Activated naive CD8-positive, alpha-beta T cell treated with anti-CD3 and anti-CD28 coated beads, Interleukin-2, amount 10 ng/mL, durations not matched to agents 7 days and 5 days (primary cell): ENCODE data around the gene LARGE1. TPM values are rescaled to one million over a fixed set of nuclear protein-coding genes. Genes with fewer than 3 reads are reported as not detected.
"Not testable (repeated sequence)": the region's sequence is repeated elsewhere in the genome, so short reads cannot be mapped to it uniquely, and the experiment has no call there.

Experiments
- ATAC-seq: fragments of 150-1000 bp; cut with Tn5 transposase; one replicate; pipeline ENCODE4 v1.10.0; 2021; ENCODE audit warnings: low read depth, moderate library complexity
- POLR2A ChIA-PET: fragments of 350-600 bp; sonication (Branson Sonifier 250); formaldehyde crosslinking; loops from one replicate; lab custom pipeline; 2021; ENCODE audit warnings: antibody characterized with exemption; lab: Charles Lee
- DNase-seq: peaks from one replicate; pipeline ENCODE4 v3.0.0; 2021
- H3K27ac Mint-ChIP-seq: one replicate; pipeline ENCODE4 v1.8.0; 2022; ENCODE audit warnings: mild to moderate bottlenecking, mixed read lengths
- H3K27me3 Mint-ChIP-seq: one replicate; pipeline ENCODE4 v1.8.0; 2022; ENCODE audit warnings: mild to moderate bottlenecking, moderate library complexity, mixed read lengths
- H3K36me3 Mint-ChIP-seq: one replicate; pipeline ENCODE4 v1.8.0; 2021; ENCODE audit warnings: mild to moderate bottlenecking, mixed read lengths
- H3K4me1 Mint-ChIP-seq: one replicate; pipeline ENCODE4 v1.8.0; 2021; ENCODE audit warnings: mixed read lengths
- H3K4me3 Mint-ChIP-seq: one replicate; pipeline ENCODE4 v1.8.0; 2022; ENCODE audit warnings: mild to moderate bottlenecking, moderate library complexity, mixed read lengths
- H3K9me3 Mint-ChIP-seq: one replicate; pipeline ENCODE4 v1.8.0; 2021; ENCODE audit warnings: mixed read lengths
- total RNA-seq, 2 experiments: library from RNA; stranded (reverse); gene quantifications; one replicate each; pipeline ENCODE4 v1.2.3, GENCODE V29; 2021

Gene LARGE1
- total RNA-seq, 2 experiments from 2014 or later = 0.68 to 0.75 TPM

DNA sequence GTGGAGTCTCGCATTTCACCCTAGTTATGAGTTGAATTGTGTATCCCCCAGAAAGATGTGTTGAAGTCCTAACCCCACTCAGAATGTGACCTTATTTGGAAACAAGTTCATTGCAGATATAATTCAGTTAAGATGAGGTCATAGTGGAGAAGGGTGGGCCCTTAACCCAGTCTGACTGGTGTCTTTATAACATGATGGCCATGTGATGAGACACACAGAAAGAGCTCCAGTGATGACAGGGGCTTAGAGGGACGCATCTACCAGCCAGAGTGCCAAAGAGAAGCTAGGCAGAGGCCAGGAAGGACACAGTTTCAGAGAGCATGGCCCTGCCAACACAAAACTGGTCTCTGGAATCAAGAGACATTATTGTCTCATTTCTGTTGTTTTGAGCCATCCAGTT is 50.3 kb downstream of the LARGE1 start:
- POLR2A ChIA-PET = no interaction called here
- ATAC-seq = no peak
- Mint-ChIP-seq H3K4me3 (no peak overlapping the region), H3K4me1 (no peaks in the 10 kb centered on the region), H3K9me3 (peaks cover 3% of the 10 kb centered on the region), H3K36me3 (no peaks in the 10 kb centered on the region), H3K27ac (no peak overlapping the region), H3K27me3 (no peaks in the 10 kb centered on the region)
- DNase-seq = no peak

DNA sequence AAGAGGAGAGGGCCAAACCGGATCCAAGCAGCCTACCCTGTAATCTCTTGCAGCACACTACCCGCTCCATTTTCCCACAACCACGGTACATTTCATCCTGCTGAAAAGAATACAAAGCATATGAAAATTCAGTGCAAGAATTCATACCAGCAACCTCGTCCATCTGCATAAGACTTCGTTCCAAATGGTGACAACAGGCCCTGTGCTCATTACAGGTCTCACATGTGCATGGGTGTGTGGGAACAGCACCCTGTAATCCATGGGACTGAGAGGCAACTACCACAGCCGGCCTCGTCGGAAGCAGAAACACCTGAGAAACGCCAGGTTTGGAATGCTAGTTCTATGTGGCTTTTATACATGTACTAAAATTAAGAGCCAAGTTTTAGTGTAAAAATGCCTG is 52.3 kb downstream of the LARGE1 start:
- POLR2A ChIA-PET = no interaction called here
- Mint-ChIP-seq H3K4me3 (no peak overlapping the region), H3K9me3 (peaks cover 3% of the 10 kb centered on the region), H3K36me3 (no peaks in the 10 kb centered on the region), H3K27me3 (no peaks in the 10 kb centered on the region), H3K27ac (no peak overlapping the region), H3K4me1 (no peaks in the 10 kb centered on the region)
- ATAC-seq (no peak), DNase-seq (no peak)

DNA sequence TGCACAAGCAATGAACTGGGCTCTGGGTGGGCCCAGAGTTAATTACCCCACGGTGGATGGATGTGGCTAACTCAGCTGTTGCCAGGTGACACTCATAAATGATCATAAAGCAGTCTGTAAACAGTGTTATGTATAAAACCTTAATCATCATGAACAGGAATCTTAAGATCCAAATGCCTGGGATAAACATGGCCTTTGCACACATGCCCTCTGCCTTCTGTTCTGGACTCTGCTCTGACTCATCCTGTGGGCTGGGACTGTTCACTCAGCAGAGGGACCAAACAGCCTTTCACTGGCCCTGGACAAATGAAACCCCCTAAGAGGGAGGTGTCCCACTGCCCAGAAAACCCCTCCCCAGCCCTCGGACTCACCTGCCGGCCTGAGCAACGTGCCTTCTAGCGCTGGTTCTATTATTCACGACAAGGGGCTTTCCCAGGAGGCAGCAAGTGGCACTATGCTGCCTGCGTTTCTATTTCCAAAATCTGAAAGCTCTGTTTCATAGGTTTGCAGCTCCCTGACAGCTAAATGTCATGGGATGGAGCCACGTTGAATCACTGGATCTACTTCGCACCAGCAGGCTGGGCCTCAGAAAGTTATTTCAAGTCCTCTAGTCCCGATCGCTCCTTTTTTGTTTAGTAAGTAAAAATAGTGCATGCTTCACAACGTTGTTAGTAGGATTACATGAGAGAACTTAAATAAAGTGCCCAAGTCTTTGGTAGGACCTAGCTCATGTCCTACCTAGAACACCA is 53.0 kb downstream of the LARGE1 start:
- ATAC-seq (no peak), DNase-seq (no peak)
- no peak overlapping the region for H3K4me3 Mint-ChIP-seq
- H3K27ac Mint-ChIP-seq = no peak overlapping the region
- no peaks in the 10 kb centered on the region for H3K36me3 Mint-ChIP-seq
- POLR2A ChIA-PET = no interaction called here
- H3K9me3 Mint-ChIP-seq = peaks cover 3% of the 10 kb centered on the region
- no peaks in the 10 kb centered on the region for H3K27me3 Mint-ChIP-seq
- no peaks in the 10 kb centered on the region for H3K4me1 Mint-ChIP-seq

DNA sequence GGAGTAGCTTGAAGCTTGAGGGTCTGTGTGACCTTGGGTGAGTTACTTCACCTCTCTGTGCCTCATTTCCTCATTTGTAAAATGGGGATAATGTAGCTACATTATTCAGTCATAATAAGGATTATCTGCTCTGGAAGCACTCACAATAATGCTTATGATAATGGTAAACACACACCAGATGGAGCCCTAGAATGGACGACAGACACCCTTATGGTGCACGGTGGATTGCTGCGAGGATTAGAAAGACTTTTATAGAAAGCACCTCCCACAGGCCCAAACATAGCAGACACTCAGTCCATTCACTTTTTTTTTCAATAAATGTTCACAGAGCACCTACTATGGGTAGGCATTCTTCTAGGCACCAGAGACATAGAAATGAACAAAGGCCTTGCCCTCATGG is 53.8 kb downstream of the LARGE1 start:
- no peaks in the 10 kb centered on the region for H3K27me3 Mint-ChIP-seq
- POLR2A ChIA-PET = no interaction called here
- H3K4me1 Mint-ChIP-seq = no peaks in the 10 kb centered on the region
- DNase-seq (no peak), ATAC-seq (no peak)
- H3K9me3 Mint-ChIP-seq = peaks cover 3% of the 10 kb centered on the region
- no peak overlapping the region for H3K4me3 Mint-ChIP-seq
- H3K36me3 Mint-ChIP-seq = no peaks in the 10 kb centered on the region
- no peak overlapping the region for H3K27ac Mint-ChIP-seq

DNA sequence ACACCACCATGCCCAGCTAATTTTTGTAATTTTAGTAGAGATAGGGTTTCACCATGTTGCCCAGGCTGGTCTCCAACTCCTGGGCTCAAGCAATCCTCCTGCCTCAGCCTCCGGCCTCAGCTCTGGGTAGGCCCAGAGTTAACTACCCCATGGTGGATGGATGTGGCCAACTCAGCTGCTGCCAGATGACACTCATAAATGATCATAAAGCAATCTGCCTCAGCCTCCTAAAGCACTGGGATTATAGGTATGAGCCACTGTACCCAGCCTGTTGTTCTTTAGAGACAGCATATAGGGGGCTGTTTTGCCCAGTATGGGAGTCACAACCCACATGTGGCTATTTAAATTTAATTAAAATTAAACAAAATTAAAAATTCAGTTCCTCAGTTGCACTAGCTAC is 54.3 kb downstream of the LARGE1 start:
- ATAC-seq (no peak), DNase-seq (no peak)
- POLR2A ChIA-PET = no interaction called here
- H3K9me3 Mint-ChIP-seq = peaks cover 3% of the 10 kb centered on the region
- H3K36me3 Mint-ChIP-seq = no peaks in the 10 kb centered on the region
- H3K27me3 Mint-ChIP-seq = no peaks in the 10 kb centered on the region
- H3K4me1 Mint-ChIP-seq = no peaks in the 10 kb centered on the region
- no peak overlapping the region for H3K27ac Mint-ChIP-seq
- H3K4me3 Mint-ChIP-seq = no peak overlapping the region

DNA sequence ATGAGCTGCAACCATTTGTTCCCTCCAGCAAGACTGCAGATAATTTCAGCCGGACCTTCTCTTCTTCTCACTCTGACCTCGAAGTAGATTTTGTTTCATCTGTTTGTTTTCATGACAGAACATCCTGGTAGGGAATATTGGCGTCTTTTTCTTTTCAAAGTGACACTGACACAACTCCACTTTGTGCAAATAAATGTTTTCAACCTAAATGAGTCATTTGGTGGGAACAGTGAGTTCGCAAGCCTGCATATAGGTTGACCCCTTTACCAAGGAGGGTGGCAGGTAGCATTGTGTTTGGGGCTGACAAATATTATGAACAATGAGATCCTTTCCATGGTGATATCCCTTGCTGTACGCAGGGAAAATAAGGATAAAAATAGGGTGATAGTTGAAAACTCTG is 55.0 kb downstream of the LARGE1 start:
- no peak for DNase-seq
- ATAC-seq = no peak
- H3K9me3 Mint-ChIP-seq = peaks cover 3% of the 10 kb centered on the region
- H3K27ac Mint-ChIP-seq = no peak overlapping the region
- POLR2A ChIA-PET = no interaction called here
- H3K4me1 Mint-ChIP-seq = no peaks in the 10 kb centered on the region
- H3K36me3 Mint-ChIP-seq = no peaks in the 10 kb centered on the region
- H3K27me3 Mint-ChIP-seq = no peaks in the 10 kb centered on the region
- no peak overlapping the region for H3K4me3 Mint-ChIP-seq

DNA sequence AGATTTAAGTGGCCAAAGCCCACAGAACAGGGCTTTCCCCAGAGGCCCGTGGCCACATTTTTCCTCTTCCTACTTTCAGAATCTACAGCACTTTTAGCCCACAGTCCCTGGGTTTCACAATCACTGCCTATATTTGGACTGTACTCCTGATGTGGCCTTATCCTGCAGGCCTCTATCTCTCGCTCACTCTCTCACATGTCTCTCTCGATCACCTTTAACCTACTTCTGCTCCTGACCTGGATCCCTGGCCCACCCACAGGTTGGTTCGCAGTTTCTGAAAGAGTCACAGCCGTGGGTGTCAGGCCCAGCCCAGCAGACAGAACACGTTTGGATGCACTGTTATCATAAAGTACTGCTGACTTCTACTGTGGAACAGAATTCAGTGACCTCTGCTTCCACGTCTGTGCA is 55.5 kb downstream of the LARGE1 start:
- POLR2A ChIA-PET = no interaction called here
- H3K4me3 Mint-ChIP-seq = no peak overlapping the region
- no peaks in the 10 kb centered on the region for H3K27me3 Mint-ChIP-seq
- no peak for DNase-seq
- H3K9me3 Mint-ChIP-seq = peaks cover 3% of the 10 kb centered on the region
- ATAC-seq = no peak
- H3K4me1 Mint-ChIP-seq = no peaks in the 10 kb centered on the region
- no peak overlapping the region for H3K27ac Mint-ChIP-seq
- H3K36me3 Mint-ChIP-seq = no peaks in the 10 kb centered on the region

DNA sequence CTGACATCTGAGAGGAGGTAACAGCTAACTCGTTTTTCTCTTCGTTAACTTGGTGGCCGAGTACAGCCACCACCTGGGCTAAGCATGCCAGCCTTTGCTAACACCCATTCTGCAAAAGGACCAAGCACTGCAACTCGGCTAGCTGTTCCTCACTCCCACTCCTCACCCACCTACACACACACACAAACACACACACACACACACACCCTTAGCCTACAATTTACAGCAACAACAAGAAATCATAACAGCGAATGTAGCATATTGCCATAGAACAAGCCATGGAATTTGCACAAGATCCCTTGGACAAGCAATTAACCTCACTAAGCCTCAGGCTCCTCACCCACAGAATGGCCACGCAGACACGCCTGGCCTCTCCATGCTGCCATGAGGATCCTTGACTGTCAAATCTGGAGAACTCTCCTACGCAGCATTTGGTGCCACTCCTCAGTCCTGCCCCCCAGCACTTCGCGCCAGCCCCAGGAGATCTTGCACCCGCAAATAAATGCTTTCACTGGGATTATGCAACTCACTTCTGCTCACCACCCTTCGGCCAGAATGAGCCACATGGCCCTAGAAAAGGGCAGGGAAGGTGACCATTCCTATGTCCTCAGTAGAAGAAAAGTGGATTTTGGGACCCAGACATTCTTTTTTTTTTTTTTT is 58.9 kb downstream of the LARGE1 start:
- Mint-ChIP-seq H3K4me3 (no peak overlapping the region), H3K27ac (no peak overlapping the region), H3K4me1 (no peaks in the 10 kb centered on the region), H3K36me3 (no peaks in the 10 kb centered on the region), H3K27me3 (no peaks in the 10 kb centered on the region), H3K9me3 (peaks cover 4% of the 10 kb centered on the region)
- DNase-seq = no peak
- ATAC-seq = no peak
- POLR2A ChIA-PET = no interaction called here

DNA sequence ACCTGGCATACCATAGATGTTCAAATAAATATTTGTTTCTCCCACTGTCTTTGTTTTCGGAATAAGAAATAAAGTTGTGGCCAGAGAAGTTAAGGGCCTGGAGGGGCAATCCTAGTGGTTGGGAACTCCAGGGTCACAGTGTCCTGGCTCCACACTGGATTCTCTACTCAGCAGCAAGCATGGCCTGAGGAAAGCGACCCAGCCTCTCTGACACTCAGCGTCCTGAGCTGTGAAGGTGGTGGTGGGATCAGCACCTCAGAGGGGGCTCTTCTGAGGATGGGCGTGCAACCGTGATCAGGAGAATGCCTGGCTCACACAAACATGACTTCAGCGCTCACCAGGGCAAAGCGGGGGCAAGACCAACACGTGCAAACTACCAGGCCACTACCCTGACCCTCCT is 59.9 kb downstream of the LARGE1 start:
- no peaks in the 10 kb centered on the region for H3K36me3 Mint-ChIP-seq
- H3K27ac Mint-ChIP-seq = no peak overlapping the region
- H3K4me3 Mint-ChIP-seq = no peak overlapping the region
- POLR2A ChIA-PET = no interaction called here
- no peaks in the 10 kb centered on the region for H3K4me1 Mint-ChIP-seq
- no peaks in the 10 kb centered on the region for H3K27me3 Mint-ChIP-seq
- H3K9me3 Mint-ChIP-seq = peaks cover 4% of the 10 kb centered on the region
- no peak for ATAC-seq
- no peak for DNase-seq

DNA sequence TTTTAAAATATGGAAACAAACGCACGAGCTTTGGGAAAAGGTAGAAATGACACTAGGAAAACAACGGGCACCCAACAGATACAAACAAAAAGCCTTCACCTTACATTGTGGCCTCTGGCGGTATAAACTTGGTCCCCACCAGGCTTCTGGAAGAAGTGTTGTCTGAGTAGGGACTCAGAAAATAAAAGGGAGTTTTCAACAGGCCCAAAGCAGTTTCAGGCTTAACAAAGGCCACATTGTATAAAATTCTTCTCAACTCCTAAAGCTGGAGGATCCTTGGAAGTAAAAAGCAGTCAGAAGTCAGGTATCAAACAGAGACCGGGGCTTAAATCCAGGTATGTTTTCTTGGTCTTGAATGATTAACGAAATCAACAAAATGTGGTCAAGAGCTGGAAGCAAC is 61.0 kb downstream of the LARGE1 start:
- Mint-ChIP-seq H3K4me1 (no peaks in the 10 kb centered on the region), H3K36me3 (no peaks in the 10 kb centered on the region), H3K27me3 (no peaks in the 10 kb centered on the region), H3K9me3 (peaks cover 4% of the 10 kb centered on the region), H3K4me3 (no peak overlapping the region), H3K27ac (no peak overlapping the region)
- ATAC-seq (no peak), DNase-seq (no peak)
- POLR2A ChIA-PET = no interaction called here

DNA sequence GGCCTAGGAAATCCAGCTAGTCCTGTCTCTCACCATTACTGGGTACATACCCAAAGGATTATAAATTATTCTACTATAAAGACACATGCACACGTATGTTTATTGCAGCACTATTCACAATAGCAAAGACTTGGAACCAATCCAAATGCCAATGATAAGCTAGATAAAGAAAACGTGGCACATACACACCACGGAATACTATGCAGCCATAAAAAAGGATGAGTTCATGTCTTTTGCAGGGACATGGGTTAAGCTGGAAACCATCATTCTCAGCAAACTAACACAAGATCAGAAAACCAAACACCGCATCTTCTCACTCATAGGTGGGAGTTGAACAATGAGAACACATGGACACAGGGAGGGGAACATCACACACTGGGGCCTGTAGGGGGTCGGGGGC is 61.6 kb downstream of the LARGE1 start:
- POLR2A ChIA-PET, H3K4me1 Mint-ChIP-seq, H3K36me3 Mint-ChIP-seq, DNase-seq, H3K27me3 Mint-ChIP-seq, H3K9me3 Mint-ChIP-seq, H3K4me3 Mint-ChIP-seq, ATAC-seq, H3K27ac Mint-ChIP-seq: not testable (repeated sequence)

DNA sequence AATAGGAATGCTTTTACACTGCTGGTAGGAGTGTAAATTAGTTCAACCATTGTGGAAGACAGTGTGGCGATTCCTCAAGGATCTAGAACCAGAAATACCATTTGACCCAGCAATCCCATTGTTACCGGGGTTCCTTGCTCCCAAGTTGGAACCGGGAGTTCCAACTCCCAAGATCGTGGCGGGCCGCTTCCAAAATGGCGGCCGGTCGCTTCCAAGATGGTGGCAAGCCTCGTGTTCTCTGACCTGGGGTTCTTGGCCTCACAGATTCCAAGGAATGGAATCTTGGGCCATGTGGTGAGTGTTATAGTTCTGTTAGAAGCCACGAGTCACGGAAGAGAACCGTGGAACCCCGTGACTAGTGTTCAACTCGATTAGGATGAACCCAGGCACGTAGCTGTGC is 62.5 kb downstream of the LARGE1 start:
- H3K9me3 Mint-ChIP-seq, H3K27ac Mint-ChIP-seq, DNase-seq, H3K36me3 Mint-ChIP-seq, H3K27me3 Mint-ChIP-seq, ATAC-seq, H3K4me3 Mint-ChIP-seq, H3K4me1 Mint-ChIP-seq: not testable (repeated sequence)
- POLR2A ChIA-PET = interaction anchor here (0.6 kb wide), 1 partner anchor 1113 kb away, joined by 3 read pairs; no protein-coding TSS in a partner anchor

DNA sequence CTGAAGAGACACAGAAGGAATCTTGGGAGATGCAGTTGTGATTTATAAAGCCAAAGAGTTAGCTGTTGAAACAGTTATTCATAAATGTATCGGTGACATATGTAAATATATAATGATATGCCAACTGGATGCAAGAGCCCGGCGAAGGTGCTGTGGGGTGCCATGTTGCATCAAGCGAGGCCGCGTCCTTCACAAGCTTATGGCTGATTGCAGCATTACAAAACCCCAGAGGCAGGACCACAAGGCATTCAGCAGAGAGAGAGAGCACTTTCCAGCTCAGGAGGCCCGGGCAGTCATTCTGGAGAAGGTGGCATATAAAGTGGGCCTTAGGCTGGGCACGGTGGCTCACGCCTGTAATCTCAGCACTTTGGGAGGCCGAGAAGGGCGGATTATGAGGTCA is 65.6 kb downstream of the LARGE1 start:
- peaks cover 5% of the 10 kb centered on the region for H3K4me1 Mint-ChIP-seq
- H3K4me3 Mint-ChIP-seq = no peak overlapping the region
- POLR2A ChIA-PET = interaction anchor here (0.5 kb wide), 1 partner anchor 1381 kb away, joined by 3 read pairs; no protein-coding TSS in a partner anchor
- DNase-seq (no peak), ATAC-seq (no peak)
- H3K9me3 Mint-ChIP-seq = peaks cover 4% of the 10 kb centered on the region
- H3K36me3 Mint-ChIP-seq = no peaks in the 10 kb centered on the region
- H3K27ac Mint-ChIP-seq = no peak overlapping the region
- H3K27me3 Mint-ChIP-seq = no peaks in the 10 kb centered on the region
